ENCODE data around the gene VPS29. TPM values are rescaled to one million over a fixed set of nuclear protein-coding genes. Genes with fewer than 3 reads are reported as not detected.

Gene VPS29
- polyA plus RNA-seq, 3 donors: 224 to 409 (median 342) TPM

DNA sequence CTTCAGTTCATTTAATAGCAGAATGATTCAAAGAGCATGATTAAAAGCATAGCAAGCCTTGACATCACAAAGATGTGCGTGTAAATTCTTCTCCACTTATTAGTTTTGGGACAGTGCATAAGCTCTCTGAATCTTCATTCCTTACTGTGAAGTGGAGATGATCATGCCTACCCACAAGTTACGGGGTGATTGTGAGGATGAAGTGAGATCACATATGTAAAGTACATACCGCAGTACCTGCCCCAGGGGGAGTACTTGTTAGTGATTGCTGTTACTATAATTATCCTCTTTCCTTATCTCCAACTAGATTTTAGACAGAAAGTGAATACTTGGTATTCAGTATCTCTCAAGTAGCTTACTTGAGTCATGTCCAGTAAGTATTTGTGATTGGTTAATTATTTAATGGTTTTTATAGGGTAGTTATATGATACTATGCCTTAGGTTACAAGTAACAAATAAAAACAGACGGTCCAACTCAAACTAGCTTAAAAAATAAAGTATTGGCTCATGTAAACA, 6.2 kb upstream of the VPS29 start:
- intact Hi-C loops (cut with micrococcal nuclease): no loop called here
- WGBS (ENCODE audit: insufficient coverage): no CpG with 5 or more reads among the region's 4 CpGs
- H3K4me1 Mint-ChIP-seq: no peaks in the 10 kb centered on the region

DNA sequence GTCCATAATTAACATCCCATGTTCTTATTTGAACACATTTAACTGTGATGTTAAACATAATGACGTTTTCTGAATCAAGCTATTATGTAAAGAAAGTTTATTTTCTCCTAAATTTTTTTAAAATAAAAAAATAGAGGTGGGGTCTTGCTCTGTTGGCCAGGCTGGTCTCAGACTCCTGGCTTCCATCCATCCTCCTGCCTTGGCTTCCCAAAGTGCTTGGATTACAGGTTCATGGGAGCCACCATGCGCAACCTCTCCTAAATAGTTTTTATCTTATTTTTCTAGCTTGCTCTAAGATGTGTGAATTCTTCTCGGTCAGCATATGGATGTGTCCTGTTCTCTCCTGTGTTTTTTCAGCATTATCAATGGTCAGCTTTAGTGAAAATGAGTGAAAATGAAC, 3.4 kb upstream of the VPS29 start:
- Mint-ChIP-seq H3K9me3 (no peaks in the 10 kb centered on the region), H3K36me3 (no peaks in the 10 kb centered on the region), H3K4me1 (peaks cover 18% of the 10 kb centered on the region), H3K27ac (no peak overlapping the region), H3K27me3 (ENCODE audit: low read depth in 3 of 3) (no peaks in the 10 kb centered on the region), H3K4me3 (no peak overlapping the region)
- no peak overlapping the region for H3K9ac ChIP-seq (ENCODE audit: insufficient read depth, low read length, poor library complexity, severe bottlenecking)
- H3K9me3 ChIP-seq (replicated peaks in 1 of 2; ENCODE audit: control insufficient read depth in 1 of 2, insufficient read depth in 1 of 2, low read length in 2 of 2): no peaks in the 10 kb centered on the region
- DNase-seq: no peak
- no peak overlapping the region for H3K27ac ChIP-seq (ENCODE audit: low read depth in 1 of 2, low read length in 2 of 2)
- peaks cover 21% of the 10 kb centered on the region for H3K79me2 ChIP-seq (ENCODE audit: insufficient read depth, low read length)
- no peaks in the 10 kb centered on the region for H3K36me3 ChIP-seq (replicated peaks in 1 of 2; ENCODE audit: control insufficient read depth in 1 of 2, insufficient read depth in 2 of 2, low read length in 2 of 2)
- intact Hi-C loops (cut with micrococcal nuclease): no loop called here
- H2AFZ ChIP-seq (ENCODE audit: insufficient read depth, low read depth, low read length, poor library complexity, severe bottlenecking): no peak overlapping the region
- H3K4me2 ChIP-seq (replicated peaks; ENCODE audit: extremely low read depth, low read length, poor library complexity, severe bottlenecking): no peak overlapping the region
- no peaks in the 10 kb centered on the region for H3K27me3 ChIP-seq (ENCODE audit: control insufficient read depth in 2 of 2, insufficient read depth in 2 of 2, low read length in 2 of 2)
- WGBS (ENCODE audit: insufficient coverage): no CpG with 5 or more reads among the region's 3 CpGs
- TF ChIP-seq, protein P1, sequence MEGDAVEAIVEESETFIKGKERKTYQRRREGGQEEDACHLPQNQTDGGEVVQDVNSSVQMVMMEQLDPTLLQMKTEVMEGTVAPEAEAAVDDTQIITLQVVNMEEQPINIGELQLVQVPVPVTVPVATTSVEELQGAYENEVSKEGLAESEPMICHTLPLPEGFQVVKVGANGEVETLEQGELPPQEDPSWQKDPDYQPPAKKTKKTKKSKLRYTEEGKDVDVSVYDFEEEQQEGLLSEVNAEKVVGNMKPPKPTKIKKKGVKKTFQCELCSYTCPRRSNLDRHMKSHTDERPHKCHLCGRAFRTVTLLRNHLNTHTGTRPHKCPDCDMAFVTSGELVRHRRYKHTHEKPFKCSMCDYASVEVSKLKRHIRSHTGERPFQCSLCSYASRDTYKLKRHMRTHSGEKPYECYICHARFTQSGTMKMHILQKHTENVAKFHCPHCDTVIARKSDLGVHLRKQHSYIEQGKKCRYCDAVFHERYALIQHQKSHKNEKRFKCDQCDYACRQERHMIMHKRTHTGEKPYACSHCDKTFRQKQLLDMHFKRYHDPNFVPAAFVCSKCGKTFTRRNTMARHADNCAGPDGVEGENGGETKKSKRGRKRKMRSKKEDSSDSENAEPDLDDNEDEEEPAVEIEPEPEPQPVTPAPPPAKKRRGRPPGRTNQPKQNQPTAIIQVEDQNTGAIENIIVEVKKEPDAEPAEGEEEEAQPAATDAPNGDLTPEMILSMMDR (IDR thresholded peaks at IDR 0.05): no peak
- peaks cover 10% of the 10 kb centered on the region for H4K20me1 ChIP-seq (ENCODE audit: insufficient read depth, low read length)
- peaks cover 17 to 22% of the 10 kb centered on the region in 2 donors for H3K4me1 ChIP-seq (ENCODE audit: control insufficient read depth in 1 of 2, insufficient read depth in 2 of 2, low read length in 2 of 2)
- H3K4me3 ChIP-seq (replicated peaks in 1 of 3; ENCODE audit: low read depth in 2 of 3, low read length in 3 of 3): no peak overlapping the region

More for the DNA sequence above, 6.2 kb upstream of the VPS29 start:
- peaks cover 0 to 2% (median 0%) of the 10 kb centered on the region in 3 donors for H3K27me3 Mint-ChIP-seq (ENCODE audit: low read depth in 3 of 3)
- Histone ChIP-seq H2AFZ (ENCODE audit: insufficient read depth, low read depth, low read length, poor library complexity, severe bottlenecking) (no peak overlapping the region), H4K20me1 (ENCODE audit: insufficient read depth, low read length) (no peaks in the 10 kb centered on the region), H3K4me3 (replicated peaks in 1 of 3; ENCODE audit: low read depth in 2 of 3, low read length in 3 of 3) (no peak overlapping the region), H3K9ac (ENCODE audit: insufficient read depth, low read length, poor library complexity, severe bottlenecking) (no peak overlapping the region), H3K79me2 (ENCODE audit: insufficient read depth, low read length) (peaks cover 3% of the 10 kb centered on the region), H3K9me3 (replicated peaks in 1 of 2; ENCODE audit: control insufficient read depth in 1 of 2, insufficient read depth in 1 of 2, low read length in 2 of 2) (no peaks in the 10 kb centered on the region), H3K27me3 (ENCODE audit: control insufficient read depth in 2 of 2, insufficient read depth in 2 of 2, low read length in 2 of 2) (no peaks in the 10 kb centered on the region), H3K27ac (ENCODE audit: low read depth in 1 of 2, low read length in 2 of 2) (no peak overlapping the region), H3K36me3 (replicated peaks in 1 of 2; ENCODE audit: control insufficient read depth in 1 of 2, insufficient read depth in 2 of 2, low read length in 2 of 2) (no peaks in the 10 kb centered on the region), H3K4me2 (replicated peaks; ENCODE audit: extremely low read depth, low read length, poor library complexity, severe bottlenecking) (no peak overlapping the region), H3K4me1 (ENCODE audit: control insufficient read depth in 1 of 2, insufficient read depth in 2 of 2, low read length in 2 of 2) (no peaks in the 10 kb centered on the region)
- no peak for DNase-seq
- no peaks in the 10 kb centered on the region for H3K9me3 Mint-ChIP-seq
- H3K27ac Mint-ChIP-seq: no peak overlapping the region
- no peaks in the 10 kb centered on the region for H3K36me3 Mint-ChIP-seq
- H3K4me3 Mint-ChIP-seq: no peak overlapping the region
- TF ChIP-seq, protein P1 (IDR thresholded peaks at IDR 0.05): no peak
